Stimulated activated CD4-positive, alpha-beta T cell treated with anti-CD3 and anti-CD28 coated beads, Interleukin-4, amount 100 ng/mL, for 1 hour (primary cell): ENCODE data around the gene TRIM41.
"Not testable (repeated sequence)": the region's sequence is repeated elsewhere in the genome, so short reads cannot be mapped to it uniquely, and the experiment has no call there.

ENCODE experiments used
- DNase-seq: peaks from one replicate; pipeline ENCODE4 v3.0.0-alpha.2; 2020

The TRIM41 gene

GRCh38 chr5:181193656-181194055, 29.4 kb upstream of the TRIM41 start:
- DNase-seq, result no peak

GRCh38 chr5:181194489-181195248, 28.4 kb upstream of the TRIM41 start:
- DNase-seq, result no peak

- DNase-seq, result no peak
These were observed 27.8 kb upstream of the TRIM41 start for GRCh38 chr5:181195249-181195761.

GRCh38 chr5:181197326-181197951, 25.6 kb upstream of the TRIM41 start:
- DNase-seq, result no peak

GRCh38 chr5:181198106-181198685, 24.9 kb upstream of the TRIM41 start:
- DNase-seq, result no peak

GRCh38 chr5:181198905-181199519, 24.1 kb upstream of the TRIM41 start:
- no peak for DNase-seq

GRCh38 chr5:181199881-181200638, 23.0 kb upstream of the TRIM41 start:
- no peak for DNase-seq

GRCh38 chr5:181200816-181201215, 22.3 kb upstream of the TRIM41 start:
- no peak for DNase-seq

- no peak for DNase-seq
These were observed 19.9 kb upstream of the TRIM41 start for GRCh38 chr5:181203093-181203711.

GRCh38 chr5:181203777-181204112, 19.3 kb upstream of the TRIM41 start:
- no peak for DNase-seq

- no peak for DNase-seq
These were observed 18.8 kb upstream of the TRIM41 start for GRCh38 chr5:181204113-181204825.

GRCh38 chr5:181204826-181205760, 18.0 kb upstream of the TRIM41 start, which contains the start of gene TRIM7:
TSS of gene TRIM7 (minus strand) at chr5:181205196. CDS start at chr5:181205110, 86 bp downstream.
- peak; percentile 32 for DNase-seq

- peak; percentile 39 for DNase-seq
These were observed 17.1 kb upstream of the TRIM41 start for GRCh38 chr5:181205761-181206649.

GRCh38 chr5:181207214-181207959, 15.7 kb upstream of the TRIM41 start:
- peak; percentile 86 for DNase-seq

- DNase-seq, result no peak
These were observed 15.2 kb upstream of the TRIM41 start for GRCh38 chr5:181207960-181208253.

- DNase-seq, result not testable (repeated sequence)
These were observed 14.1 kb upstream of the TRIM41 start for GRCh38 chr5:181209006-181209405.

GRCh38 chr5:181210148-181210547, 12.9 kb upstream of the TRIM41 start:
- not testable (repeated sequence) for DNase-seq

GRCh38 chr5:181210698-181211097, 12.4 kb upstream of the TRIM41 start:
- not testable (repeated sequence) for DNase-seq

GRCh38 chr5:181211208-181211607, 11.9 kb upstream of the TRIM41 start:
- DNase-seq, result no peak
